Thymus (tissue), 11 donors: ENCODE results near the gene KLF3. TPM values are rescaled to one million over a fixed set of nuclear protein-coding genes. Genes with fewer than 3 reads are reported as not detected.

Experiments used
- DNase-seq, 9 donors: peaks; one replicate each; pipeline ENCODE4 v3.0.0-alpha.2; 2013; ENCODE audit warnings: low spot score in 9 of 9, low read depth in 6 of 9, missing footprints in 1 of 9
- H3K27ac ChIP-seq, 2 donors: one replicate each; pipeline ENCODE4 v1.5.1; 2013; ENCODE audit warnings: control low read depth in 1 of 2, low read depth in 1 of 2, low read length in 1 of 2, mild to moderate bottlenecking in 1 of 2, moderate library complexity in 1 of 2
- H3K27me3 ChIP-seq, 2 donors: one replicate each; pipeline ENCODE4 v1.5.1; 2013; ENCODE audit warnings: low read length in 1 of 2; ENCODE audit not compliant: control insufficient read depth in 2 of 2, insufficient read depth in 1 of 2
- H3K36me3 ChIP-seq, 2 donors: one replicate each; pipeline ENCODE4 v1.5.1; 2013; ENCODE audit warnings: low read length in 1 of 2, mild to moderate bottlenecking in 1 of 2, moderate library complexity in 1 of 2; ENCODE audit not compliant: control insufficient read depth in 2 of 2, insufficient read depth in 2 of 2
- H3K4me1 ChIP-seq, 2 donors: one replicate each; pipeline ENCODE4 v1.5.1; 2013; ENCODE audit warnings: low read length in 2 of 2; ENCODE audit not compliant: control insufficient read depth in 2 of 2, insufficient read depth in 2 of 2
- H3K4me3 ChIP-seq, 2 donors: one replicate each; pipeline ENCODE4 v1.5.1; 2013; ENCODE audit warnings: low read length in 2 of 2, control low read depth in 1 of 2, mild to moderate bottlenecking in 1 of 2
- H3K9me3 ChIP-seq, 2 donors: one replicate each; pipeline ENCODE4 v1.5.1; 2013; ENCODE audit warnings: low read length in 1 of 2, mild to moderate bottlenecking in 1 of 2; ENCODE audit not compliant: control insufficient read depth in 2 of 2, insufficient read depth in 1 of 2
- WGBS: extraction: QIAGEN DNeasy Blood & Tissue Kit; methylation state at CpG from one replicate; pipeline ENCODE4 v1.1.7; 2013; 5-methylcytosine and 5-hydroxymethylcytosine counted together
- polyA plus RNA-seq: library from polyadenylated mRNA; stranded (reverse); fragments of 200-250 nt; gene quantifications from one replicate; pipeline ENCODE4 v1.2.3, GENCODE V29; 2013
- total RNA-seq: library from RNA; stranded (reverse); fragments of 120-200 nt; gene quantifications from one replicate; pipeline ENCODE4 v1.2.4, GENCODE V29; 2013
- donor health status: healthy.

Gene KLF3
- total and polyA plus RNA-seq, 2 donors: 11.0 to 23.8 TPM

- no peaks in the 10 kb centered on the region for H3K9me3 ChIP-seq
- H3K36me3 ChIP-seq: no peaks in the 10 kb centered on the region
- no peaks in the 10 kb centered on the region for H3K4me1 ChIP-seq
- DNase-seq: no peak
- H3K27ac ChIP-seq: no peak overlapping the region
- H3K4me3 ChIP-seq: no peak overlapping the region
- H3K27me3 ChIP-seq: no peaks in the 10 kb centered on the region
- 96% methylated on average over 1 of the region's 1 CpG for WGBS
Observed at GRCh38 chr4:38641811-38642210, 22.2 kb upstream of the KLF3 start.

- no peak for DNase-seq
- Histone ChIP-seq H3K9me3 (no peaks in the 10 kb centered on the region), H3K27ac (no peak overlapping the region), H3K4me1 (no peaks in the 10 kb centered on the region), H3K27me3 (no peaks in the 10 kb centered on the region), H3K36me3 (no peaks in the 10 kb centered on the region), H3K4me3 (no peak overlapping the region)
- 97% methylated on average over 3 of the region's 3 CpGs for WGBS
Observed at GRCh38 chr4:38644201-38644600, 19.8 kb upstream of the KLF3 start.

GRCh38 chr4:38647101-38647819 lies 16.7 kb upstream of the KLF3 start:
- H3K4me3 ChIP-seq: no peak overlapping the region
- no peaks in the 10 kb centered on the region for H3K9me3 ChIP-seq
- no peaks in the 10 kb centered on the region for H3K27me3 ChIP-seq
- H3K27ac ChIP-seq: no peak overlapping the region
- 95% methylated on average over 2 of the region's 2 CpGs for WGBS
- no peaks in the 10 kb centered on the region for H3K36me3 ChIP-seq
- no peaks in the 10 kb centered on the region for H3K4me1 ChIP-seq
- no peak for DNase-seq

GRCh38 chr4:38650133-38650532 lies 13.9 kb upstream of the KLF3 start:
- Histone ChIP-seq H3K9me3 (no peaks in the 10 kb centered on the region), H3K4me3 (no peak overlapping the region), H3K27ac (no peak overlapping the region), H3K4me1 (peaks cover 0 to 1% of the 10 kb centered on the region in 2 donors), H3K36me3 (no peaks in the 10 kb centered on the region), H3K27me3 (no peaks in the 10 kb centered on the region)
- DNase-seq: no peak
- 91% methylated on average over 9 of the region's 9 CpGs for WGBS

GRCh38 chr4:38654273-38654672 lies 9.7 kb upstream of the KLF3 start:
- no peaks in the 10 kb centered on the region for H3K9me3 ChIP-seq
- H3K4me3 ChIP-seq: no peak overlapping the region
- no peaks in the 10 kb centered on the region for H3K27me3 ChIP-seq
- DNase-seq: no peak
- H3K4me1 ChIP-seq: peaks cover 0 to 5% of the 10 kb centered on the region in 2 donors
- H3K27ac ChIP-seq: no peak overlapping the region
- 68% methylated on average over 8 of the region's 8 CpGs for WGBS
- H3K36me3 ChIP-seq: no peaks in the 10 kb centered on the region

- H3K27me3 ChIP-seq: no peaks in the 10 kb centered on the region
- H3K4me3 ChIP-seq: no peak overlapping the region
- WGBS: 95% methylated on average over 2 of the region's 2 CpGs
- no peaks in the 10 kb centered on the region for H3K9me3 ChIP-seq
- H3K27ac ChIP-seq: no peak overlapping the region
- peaks cover 0 to 5% of the 10 kb centered on the region in 2 donors for H3K4me1 ChIP-seq
- no peak for DNase-seq
- no peaks in the 10 kb centered on the region for H3K36me3 ChIP-seq
Observed at GRCh38 chr4:38656111-38656510, 7.9 kb upstream of the KLF3 start.

GRCh38 chr4:38659346-38659745 lies 4.7 kb upstream of the KLF3 start:
- Histone ChIP-seq H3K27ac (no peak overlapping the region), H3K36me3 (no peaks in the 10 kb centered on the region), H3K4me1 (peaks cover 5 to 23% of the 10 kb centered on the region in 2 donors), H3K4me3 (no peak overlapping the region), H3K27me3 (peaks cover 3 to 13% of the 10 kb centered on the region in 2 donors), H3K9me3 (peaks cover 0 to 2% of the 10 kb centered on the region in 2 donors)
- 53% methylated on average over 3 of the region's 3 CpGs for WGBS
- DNase-seq: no peak

GRCh38 chr4:38660838-38661237 lies 3.2 kb upstream of the KLF3 start:
- WGBS: 98% methylated on average over 4 of the region's 4 CpGs
- no peak for DNase-seq
- Histone ChIP-seq H3K27ac (no peak overlapping the region), H3K27me3 (peaks cover 3 to 18% of the 10 kb centered on the region in 2 donors), H3K36me3 (no peaks in the 10 kb centered on the region), H3K4me3 (no peak overlapping the region), H3K9me3 (peaks cover 0 to 2% of the 10 kb centered on the region in 2 donors), H3K4me1 (peaks cover 5 to 22% of the 10 kb centered on the region in 2 donors)

- H3K9me3 ChIP-seq: peaks cover 0 to 2% of the 10 kb centered on the region in 2 donors
- 97% methylated on average over 3 of the region's 3 CpGs for WGBS
- peaks cover 5 to 22% of the 10 kb centered on the region in 2 donors for H3K4me1 ChIP-seq
- DNase-seq: no peak
- H3K27ac ChIP-seq: no peak overlapping the region
- no peaks in the 10 kb centered on the region for H3K36me3 ChIP-seq
- H3K27me3 ChIP-seq: peaks cover 3 to 18% of the 10 kb centered on the region in 2 donors
- no peak overlapping the region for H3K4me3 ChIP-seq
Observed at GRCh38 chr4:38661371-38661770, 2.6 kb upstream of the KLF3 start.
